ENCODE data around the gene FLG2.
"Not testable (repeated sequence)": the region's sequence is repeated elsewhere in the genome, so short reads cannot be mapped to it uniquely, and the experiment has no call there.

The FLG2 gene

GRCh38 chr1:152306123-152306522 is 53.7 kb downstream of the FLG2 start:
- H3K9me3 ChIP-seq; H3K36me3 ChIP-seq (replicated peaks); H3K27me3 ChIP-seq (ENCODE audit: low read depth); H3K4me1 ChIP-seq; DNase-seq (ENCODE audit: low spot score in 2 of 2); H3K4me3 ChIP-seq; in situ Hi-C loops (cut with MboI; ENCODE audit: low sequenced_read_pairs): not testable (repeated sequence)

GRCh38 chr1:152304773-152305172 is 55.0 kb downstream of the FLG2 start:
- DNase-seq (ENCODE audit: low spot score in 2 of 2); H3K9me3 ChIP-seq; in situ Hi-C loops (cut with MboI; ENCODE audit: low sequenced_read_pairs); H3K27me3 ChIP-seq (ENCODE audit: low read depth); H3K36me3 ChIP-seq (replicated peaks); H3K4me1 ChIP-seq; H3K4me3 ChIP-seq: not testable (repeated sequence)

GRCh38 chr1:152303139-152303872 is 56.5 kb downstream of the FLG2 start:
- H3K4me1 ChIP-seq; H3K27me3 ChIP-seq (ENCODE audit: low read depth); H3K4me3 ChIP-seq; in situ Hi-C loops (cut with MboI; ENCODE audit: low sequenced_read_pairs); DNase-seq (ENCODE audit: low spot score in 2 of 2); H3K9me3 ChIP-seq; H3K36me3 ChIP-seq (replicated peaks): not testable (repeated sequence)

Data from HAP-1 (cell line).